Mucosa of descending colon (tissue), 3 donors: Measurements from ENCODE around the gene OLIG1. TPM values are rescaled to one million over a fixed set of nuclear protein-coding genes. Genes with fewer than 3 reads are reported as not detected.

Source experiments
- ATAC-seq: fragments of 200-7000 bp; cut with Tn5 transposase; one replicate; pipeline ENCODE4 v1.9.1; 2020; ENCODE audit warnings: mild to moderate bottlenecking, moderate library complexity
- DNase-seq, 3 donors: peaks; one replicate each; pipeline ENCODE4 v3.0.0-alpha.2; 2020
- H3K36me3 ChIP-seq: fragments of 200-600 bp; one replicate; pipeline ENCODE4 v1.8.0; 2021; ENCODE audit warnings: low read depth, mild to moderate bottlenecking
- H3K4me1 ChIP-seq: fragments of 200-600 bp; one replicate; pipeline ENCODE4 v1.8.0; 2021; ENCODE audit warnings: low read depth, mild to moderate bottlenecking
- H3K4me3 ChIP-seq: fragments of 200-600 bp; one replicate; pipeline ENCODE4 v1.8.0; 2021; ENCODE audit warnings: mild to moderate bottlenecking
- H3K9me3 ChIP-seq: fragments of 200-600 bp; one replicate; pipeline ENCODE4 v1.8.0; 2021; ENCODE audit warnings: mild to moderate bottlenecking
- intact Hi-C, 2 donors: fragments of 100-400 bp; cut with DNase I in 1 of 2; cut with micrococcal nuclease in 1 of 2; formaldehyde crosslinking; loops; one replicate each; pipeline versions ENCODE4 v1.11.0 to v1.11.1; 2022; cut with DNase I, micrococcal nuclease
- total RNA-seq, 3 donors: library from RNA; stranded (reverse); fragmentation: NEBNext Ultra II Directional in 2 of 3; extraction: Animal tissue kit (Norgen Biotek cat#: 25700) in 2 of 3; gene quantifications; one replicate each; pipeline versions ENCODE4 v1.2.1 to v1.2.4, GENCODE V29; 2021 to 2023
- TF ChIP-seq, protein P1 (sequence below): fragments of 200-600 bp; IDR thresholded peaks from one replicate; pipeline ENCODE4 v1.8.0; 2022; ENCODE audit warnings: antibody characterized with exemption, mild to moderate bottlenecking
- donor health status: DM: no; HTN: no; CAD: no; lungs with moderate emphysema.
- donor health status: DM: no; HTN: no; CAD: no.
- donor health status: DM: no; HTN: yes; CAD: no.

The OLIG1 gene
- total RNA-seq, 3 donors from 2014 or later: not detected

DNA sequence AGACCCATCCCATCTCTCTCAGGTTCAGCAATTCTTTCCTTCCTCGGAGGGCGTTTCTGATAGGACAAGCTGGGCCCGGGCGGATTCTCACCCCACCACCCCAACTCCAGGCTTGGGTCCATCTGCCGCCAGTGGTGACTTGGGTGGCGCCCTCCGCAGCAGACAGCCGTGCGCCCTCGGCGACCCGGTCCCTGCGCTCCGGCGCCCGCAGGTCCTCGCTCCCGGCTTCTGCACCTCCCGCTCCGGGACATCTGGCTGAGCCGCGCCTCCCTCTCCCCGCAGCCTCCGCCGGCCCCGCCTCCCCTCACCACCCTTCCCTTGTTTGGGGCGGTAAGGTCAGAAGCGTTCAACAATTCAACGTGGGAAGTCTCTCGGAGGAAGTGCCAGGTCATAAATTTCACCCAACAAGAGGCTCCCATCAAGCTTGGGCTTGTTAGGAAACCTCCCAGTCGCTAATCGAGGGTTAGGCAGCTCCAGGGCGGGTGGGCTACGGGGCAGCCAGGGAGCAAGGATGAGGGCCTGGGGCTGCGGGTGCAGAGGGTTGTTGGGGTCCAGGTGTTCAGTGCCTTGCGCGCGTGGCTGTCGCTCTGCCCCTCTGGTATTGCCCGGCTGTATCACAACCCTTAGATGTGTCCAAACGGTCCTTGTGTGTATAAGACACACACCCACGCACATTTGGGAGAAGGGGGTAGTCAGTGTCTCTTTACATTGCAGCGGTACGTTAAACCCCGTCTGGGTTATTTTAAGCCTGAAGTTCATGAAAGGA, 39.8 kb downstream of the OLIG1 start:
- intact Hi-C loops: no loop called here
- TF ChIP-seq, protein P1, sequence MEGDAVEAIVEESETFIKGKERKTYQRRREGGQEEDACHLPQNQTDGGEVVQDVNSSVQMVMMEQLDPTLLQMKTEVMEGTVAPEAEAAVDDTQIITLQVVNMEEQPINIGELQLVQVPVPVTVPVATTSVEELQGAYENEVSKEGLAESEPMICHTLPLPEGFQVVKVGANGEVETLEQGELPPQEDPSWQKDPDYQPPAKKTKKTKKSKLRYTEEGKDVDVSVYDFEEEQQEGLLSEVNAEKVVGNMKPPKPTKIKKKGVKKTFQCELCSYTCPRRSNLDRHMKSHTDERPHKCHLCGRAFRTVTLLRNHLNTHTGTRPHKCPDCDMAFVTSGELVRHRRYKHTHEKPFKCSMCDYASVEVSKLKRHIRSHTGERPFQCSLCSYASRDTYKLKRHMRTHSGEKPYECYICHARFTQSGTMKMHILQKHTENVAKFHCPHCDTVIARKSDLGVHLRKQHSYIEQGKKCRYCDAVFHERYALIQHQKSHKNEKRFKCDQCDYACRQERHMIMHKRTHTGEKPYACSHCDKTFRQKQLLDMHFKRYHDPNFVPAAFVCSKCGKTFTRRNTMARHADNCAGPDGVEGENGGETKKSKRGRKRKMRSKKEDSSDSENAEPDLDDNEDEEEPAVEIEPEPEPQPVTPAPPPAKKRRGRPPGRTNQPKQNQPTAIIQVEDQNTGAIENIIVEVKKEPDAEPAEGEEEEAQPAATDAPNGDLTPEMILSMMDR: no peak
- H3K4me1 ChIP-seq: peaks cover 6% of the 10 kb centered on the region
- peak; percentile 23 for ATAC-seq
- H3K4me3 ChIP-seq: no peak overlapping the region
- no peak for DNase-seq
- no peaks in the 10 kb centered on the region for H3K9me3 ChIP-seq
- H3K36me3 ChIP-seq: no peaks in the 10 kb centered on the region

DNA sequence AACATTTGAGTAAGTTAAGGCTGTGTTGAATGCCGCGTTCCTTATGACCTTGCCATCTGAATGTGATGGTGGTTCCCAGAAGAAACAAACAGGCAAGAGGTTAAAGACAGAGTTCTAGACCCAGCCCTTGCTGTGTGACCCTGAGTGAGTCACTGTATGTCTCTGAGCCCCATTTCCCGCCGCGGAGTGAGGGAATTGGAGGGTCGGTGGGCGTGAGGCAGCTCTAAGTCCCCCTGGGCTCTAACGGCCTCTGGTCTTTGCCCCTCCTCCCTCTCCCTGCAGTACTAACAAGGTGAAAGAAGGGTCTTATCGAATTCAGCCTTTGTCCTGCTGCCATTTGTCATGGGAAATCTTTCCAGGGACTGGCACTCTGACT, 40.4 kb downstream of the OLIG1 start:
- ATAC-seq (no peak), DNase-seq (no peak)
- TF ChIP-seq, protein P1: no peak
- no peaks in the 10 kb centered on the region for H3K36me3 ChIP-seq
- H3K4me1 ChIP-seq: peaks cover 6% of the 10 kb centered on the region
- intact Hi-C loops: no loop called here
- H3K9me3 ChIP-seq: no peaks in the 10 kb centered on the region
- no peak overlapping the region for H3K4me3 ChIP-seq

DNA sequence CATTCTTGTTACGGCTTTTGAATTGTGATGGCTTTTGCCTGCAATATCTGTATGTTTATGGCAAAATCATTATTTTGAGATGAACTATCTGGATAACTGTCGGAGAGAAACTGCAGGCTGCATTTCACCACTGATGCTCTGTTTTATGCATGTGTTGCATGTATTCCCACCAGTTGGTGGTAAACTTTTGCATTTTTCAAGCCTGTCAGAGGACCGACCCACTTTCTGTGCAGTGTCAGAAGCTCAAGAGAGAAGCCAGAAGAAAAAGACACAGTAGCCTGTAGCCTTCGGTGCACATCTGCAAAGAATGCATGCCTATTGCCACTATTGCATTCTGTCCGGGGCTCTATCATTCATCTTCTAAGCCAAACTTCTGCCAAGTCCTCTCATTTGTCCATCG, 41.6 kb downstream of the OLIG1 start:
- H3K4me3 ChIP-seq: no peak overlapping the region
- H3K4me1 ChIP-seq: peaks cover 6% of the 10 kb centered on the region
- ATAC-seq (no peak), DNase-seq (no peak)
- TF ChIP-seq, protein P1: no peak
- no peaks in the 10 kb centered on the region for H3K36me3 ChIP-seq
- intact Hi-C loops: no loop called here
- H3K9me3 ChIP-seq: no peaks in the 10 kb centered on the region

DNA sequence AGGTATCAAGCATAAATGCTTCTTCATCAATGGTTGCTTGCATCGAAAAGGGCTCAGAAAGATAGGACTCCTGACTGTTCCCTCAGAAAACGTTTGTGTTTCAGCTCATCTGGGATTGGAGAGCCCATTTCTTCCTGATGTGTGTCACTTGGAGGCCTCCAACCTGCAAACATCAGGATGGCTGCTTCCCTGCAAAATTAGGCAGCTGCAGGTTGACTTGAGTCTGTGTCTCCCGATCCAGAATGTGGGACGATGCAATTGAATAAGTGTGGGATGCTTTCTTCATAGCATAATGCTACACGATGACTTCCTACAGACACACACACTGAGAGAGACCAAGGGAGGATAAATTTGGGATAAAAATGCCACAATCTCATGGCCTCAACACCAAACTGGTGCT, 42.2 kb downstream of the OLIG1 start:
- intact Hi-C loops: no loop called here
- Histone ChIP-seq H3K4me1 (peaks cover 6% of the 10 kb centered on the region), H3K9me3 (no peaks in the 10 kb centered on the region), H3K4me3 (no peak overlapping the region), H3K36me3 (no peaks in the 10 kb centered on the region)
- ATAC-seq (no peak), DNase-seq (no peak)
- TF ChIP-seq, protein P1: no peak

DNA sequence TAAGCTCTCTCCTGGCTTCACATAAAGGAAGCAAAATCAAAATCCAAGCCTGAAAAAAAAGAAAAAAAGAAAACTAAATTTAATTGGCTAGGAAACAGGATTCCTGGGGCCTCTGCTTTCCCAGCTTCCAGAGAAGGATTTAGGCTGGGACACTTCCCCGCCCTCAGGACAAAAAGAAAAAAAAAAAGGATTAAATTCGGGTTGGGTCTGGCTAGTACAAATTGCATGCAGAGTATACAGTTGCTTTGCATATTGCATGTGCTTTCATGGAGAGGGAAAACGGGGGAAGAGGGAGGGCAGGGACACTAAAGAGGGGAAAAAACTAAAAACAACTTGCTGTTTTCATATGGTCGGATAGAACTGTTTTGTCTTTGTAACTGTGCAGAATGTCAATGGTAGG, 42.7 kb downstream of the OLIG1 start:
- peaks cover 6% of the 10 kb centered on the region for H3K4me1 ChIP-seq
- TF ChIP-seq, protein P1: no peak

More for the DNA sequence above, 42.7 kb downstream of the OLIG1 start:
- intact Hi-C loops: no loop called here
- no peaks in the 10 kb centered on the region for H3K9me3 ChIP-seq
- H3K4me3 ChIP-seq: no peak overlapping the region
- ATAC-seq: no peak
- DNase-seq: no peak
- H3K36me3 ChIP-seq: no peaks in the 10 kb centered on the region
